NCI-H510A (cell line): ENCODE measurements around the gene OR4D2.

Experiments
- DNase-seq: peaks from one replicate; lab custom pipeline; 2025; lab: John Stamatoyannopoulos, UW

OR4D2 gene

GRCh38 chr17:58174871-58175270 is 8.1 kb downstream of the OR4D2 start:
- no peak for DNase-seq

- no peak for DNase-seq
Measured at GRCh38 chr17:58176200-58176599, 9.4 kb downstream of the OR4D2 start.

DNA sequence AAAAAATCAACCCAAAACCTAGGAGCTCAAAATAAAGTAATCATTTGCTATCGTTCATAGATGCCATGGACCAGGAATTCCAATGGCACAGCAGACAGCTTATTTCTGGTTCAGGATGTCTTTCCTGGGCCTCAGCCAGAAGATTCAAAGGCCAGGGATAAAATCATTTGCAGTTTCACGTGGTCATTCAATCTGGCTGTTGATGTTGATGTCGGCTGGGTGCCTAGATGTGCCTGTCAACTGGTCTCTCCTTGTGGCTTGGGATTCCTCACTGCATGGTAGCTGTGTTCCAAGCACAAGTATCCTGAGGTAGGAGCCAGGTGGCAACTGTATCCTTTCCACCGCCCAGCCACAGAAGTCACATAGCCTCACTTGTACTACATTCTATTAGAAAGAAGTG is 15.0 kb downstream of the OR4D2 start:
- no peak for DNase-seq

DNA sequence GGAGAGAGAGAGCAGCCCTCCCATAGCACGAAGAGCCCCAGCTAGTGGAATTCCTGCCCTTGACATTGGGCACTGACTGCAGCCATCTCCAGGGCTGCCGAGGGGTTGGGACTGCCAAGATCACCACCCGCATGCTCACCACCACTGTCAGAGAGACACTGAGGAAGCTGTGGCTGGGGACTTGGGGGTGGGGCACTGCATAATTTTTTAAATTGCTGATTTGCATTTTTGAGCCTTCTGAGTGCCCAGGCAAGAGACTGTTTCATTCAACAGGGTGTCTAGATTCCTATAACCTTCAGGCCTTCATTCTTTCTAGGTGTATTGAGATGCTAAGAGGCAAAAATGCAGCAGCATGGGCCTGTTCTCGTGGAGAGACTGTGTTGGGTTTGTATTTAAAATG is 16.7 kb downstream of the OR4D2 start:
- no peak for DNase-seq

DNA sequence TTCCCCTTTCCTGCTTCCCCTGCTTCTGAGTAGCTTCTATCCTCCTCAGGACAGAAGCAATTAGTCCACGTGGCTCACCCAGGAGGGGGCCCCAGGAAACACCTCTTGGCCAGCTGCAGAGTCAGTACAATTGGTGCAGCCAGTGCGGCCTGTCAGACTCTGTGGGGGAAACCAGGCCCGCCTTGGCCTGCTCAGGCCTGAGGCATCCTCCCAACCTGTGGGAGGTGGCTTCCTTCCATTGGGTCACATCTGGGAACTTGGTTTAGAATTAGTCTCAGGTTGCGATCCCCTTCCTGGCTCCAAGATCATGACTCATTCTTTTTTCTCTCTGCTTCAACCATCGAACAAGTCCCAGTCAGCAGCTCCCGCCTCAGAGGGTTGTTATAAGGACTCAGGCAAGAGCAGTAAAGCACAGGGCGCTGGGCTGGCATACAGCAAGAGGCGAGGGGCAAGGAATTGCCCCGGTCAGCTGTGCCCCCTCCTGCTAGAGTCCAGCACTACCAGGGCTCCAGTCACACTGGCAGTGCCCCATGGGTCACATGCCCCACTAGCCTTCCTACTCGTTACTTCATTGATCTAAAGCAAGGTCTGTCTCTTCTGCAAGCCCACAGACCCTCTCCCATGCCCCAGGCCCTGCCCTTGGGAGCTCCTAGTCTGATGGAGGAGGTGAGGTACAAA is 17.7 kb downstream of the OR4D2 start:
- DNase-seq: peak; percentile 27

DNA sequence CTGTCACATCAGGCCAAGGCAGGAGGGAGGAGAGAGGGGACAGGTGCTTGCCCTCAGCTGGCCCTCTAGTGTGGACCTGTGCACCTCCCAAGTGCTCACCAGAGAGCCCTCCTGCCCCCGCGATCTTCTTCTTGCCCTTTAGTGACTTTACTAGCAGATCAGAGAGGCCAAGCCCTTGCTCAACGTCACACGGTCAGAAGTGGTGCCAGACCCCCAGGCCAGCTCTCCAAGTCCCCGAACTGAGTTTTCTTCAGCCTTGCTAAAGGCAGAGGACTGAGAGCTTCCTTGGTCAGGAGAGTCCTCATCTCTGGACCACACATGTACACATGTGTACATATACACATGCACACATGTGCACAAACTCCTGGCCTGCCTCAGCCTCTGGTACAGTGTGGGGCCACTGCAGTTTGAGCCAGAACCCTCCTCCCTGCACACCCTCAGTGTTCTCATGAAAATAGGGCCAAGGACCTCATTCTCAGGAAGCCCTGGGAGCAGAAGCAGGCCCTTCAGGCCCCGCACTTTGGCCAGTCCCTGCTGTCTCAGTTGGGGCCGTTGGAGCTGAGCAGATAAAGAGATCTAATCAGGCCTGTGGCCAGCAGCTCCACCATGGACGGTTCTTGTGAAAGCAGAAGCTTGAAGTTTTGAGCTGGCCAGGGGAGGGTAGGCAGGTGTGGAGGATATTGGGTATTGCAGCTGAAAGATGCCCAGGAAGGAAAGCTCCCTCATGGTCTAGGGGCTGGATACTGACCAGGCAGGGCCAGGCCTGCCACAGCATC is 18.4 kb downstream of the OR4D2 start:
- DNase-seq: no peak

GRCh38 chr17:58186591-58186990 is 19.8 kb downstream of the OR4D2 start:
- DNase-seq: no peak

DNA sequence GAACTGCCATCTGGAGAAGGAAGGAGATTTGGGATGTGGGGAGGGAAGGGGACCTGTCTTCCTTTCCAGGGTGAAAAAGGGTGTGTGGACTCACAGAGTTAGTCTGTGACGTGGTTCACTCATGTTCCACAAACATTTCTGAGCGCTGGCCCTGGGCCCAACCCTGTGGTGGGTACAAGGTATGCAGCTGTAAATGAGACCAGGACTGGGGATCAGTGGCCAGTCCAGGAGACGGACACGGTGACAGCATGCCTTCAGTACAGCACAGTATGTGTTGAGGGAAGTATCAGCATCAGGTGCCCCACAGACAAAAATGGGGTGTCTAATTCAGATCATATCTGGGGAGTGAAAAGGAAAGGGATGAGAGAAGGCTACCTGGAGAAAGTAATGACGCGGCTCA is 20.3 kb downstream of the OR4D2 start:
- DNase-seq: no peak

- no peak for DNase-seq
Measured at GRCh38 chr17:58187675-58188074, 20.9 kb downstream of the OR4D2 start.

GRCh38 chr17:58189436-58190146 is 22.8 kb downstream of the OR4D2 start:
- DNase-seq: no peak

DNA sequence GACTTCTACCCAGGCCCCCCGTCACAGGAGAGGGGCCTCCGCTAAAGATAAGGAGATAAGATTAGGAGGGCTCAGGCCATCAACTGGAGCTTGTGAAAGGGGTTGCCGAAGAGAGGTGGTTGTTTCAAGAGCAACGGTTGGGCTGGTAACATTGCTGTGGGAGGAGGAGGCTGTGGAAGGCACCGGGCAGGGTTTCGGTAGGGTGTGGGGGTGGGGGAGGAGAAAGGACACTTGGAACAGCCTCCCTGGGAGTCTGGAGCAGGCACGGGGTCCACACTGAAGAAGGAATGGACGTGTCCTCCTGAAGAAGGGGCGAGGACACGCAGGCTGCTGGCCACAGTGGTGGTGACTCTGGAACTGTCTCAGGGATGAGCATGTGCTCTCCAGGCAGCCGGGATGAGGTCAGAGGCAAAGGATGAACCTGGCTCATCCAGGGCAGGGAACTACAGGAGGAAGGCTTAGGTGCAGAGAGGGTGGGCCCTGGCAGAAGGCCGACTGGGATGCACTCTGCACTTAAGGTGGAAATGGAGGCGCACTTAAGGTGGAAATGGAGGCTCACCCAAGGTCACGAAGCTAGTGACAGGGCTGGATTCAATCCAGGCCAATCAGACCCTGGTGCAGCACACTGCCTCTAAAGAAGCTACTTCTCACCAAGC is 24.6 kb downstream of the OR4D2 start:
- no peak for DNase-seq

DNA sequence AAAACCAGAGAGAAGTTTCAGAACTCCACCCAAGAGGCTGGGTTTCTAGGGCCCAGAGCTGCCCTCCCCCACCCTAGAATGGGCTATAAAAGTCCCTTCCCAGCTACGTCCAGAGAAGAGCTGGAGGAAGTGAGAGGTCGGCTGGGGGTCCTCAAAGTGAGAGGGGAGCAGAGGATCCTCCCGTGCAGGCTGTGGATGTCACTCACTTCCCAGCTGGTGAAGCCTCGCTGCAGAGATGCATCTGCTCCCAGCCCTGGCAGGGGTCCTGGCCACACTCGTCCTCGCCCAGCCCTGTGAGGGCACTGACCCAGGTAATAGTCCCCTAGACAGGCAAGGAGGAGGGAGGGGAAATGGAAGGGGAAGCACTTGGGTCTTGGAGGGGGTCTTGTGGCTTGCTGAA is 25.8 kb downstream of the OR4D2 start, which contains the start of gene EPX:
EPX (plus strand) TSS at position 115 of the 400 bp plus-strand sequence; CDS start at position 236, 121 bp downstream.
- no peak for DNase-seq

GRCh38 chr17:58193641-58194255 is 27.0 kb downstream of the OR4D2 start:
- no peak for DNase-seq

- DNase-seq: no peak
Measured at GRCh38 chr17:58195518-58196123, 28.8 kb downstream of the OR4D2 start.

- DNase-seq: no peak
Measured at GRCh38 chr17:58196610-58197009, 29.8 kb downstream of the OR4D2 start.

DNA sequence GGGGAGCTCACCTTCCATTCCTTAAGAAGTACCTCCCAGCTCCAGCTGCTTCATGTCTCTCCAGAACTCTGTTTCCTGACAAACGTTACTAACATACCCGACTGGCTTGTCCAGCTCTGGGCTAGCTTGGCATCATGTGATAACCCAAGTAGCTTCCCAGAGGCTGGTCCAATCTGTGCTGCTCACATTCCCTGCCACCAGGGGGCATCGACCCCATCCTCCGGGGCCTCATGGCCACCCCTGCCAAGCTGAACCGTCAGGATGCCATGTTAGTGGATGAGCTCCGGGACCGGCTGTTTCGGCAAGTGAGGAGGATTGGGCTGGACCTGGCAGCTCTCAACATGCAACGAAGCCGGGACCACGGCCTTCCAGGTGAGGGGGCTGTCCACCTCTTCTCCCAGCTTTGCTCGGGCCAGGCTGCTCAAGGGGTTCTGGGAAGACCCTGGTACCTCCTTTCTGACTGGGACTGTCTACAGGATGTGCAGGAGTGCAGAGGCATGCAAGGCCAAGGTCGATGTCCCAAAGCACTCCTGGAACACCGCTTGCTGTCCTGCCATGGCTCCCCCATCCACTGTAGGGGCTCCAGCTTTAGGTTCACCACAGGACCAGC is 33.3 kb downstream of the OR4D2 start:
- peak; percentile 55 for DNase-seq

GRCh38 chr17:58202859-58203258 is 36.1 kb downstream of the OR4D2 start:
- no peak for DNase-seq

- no peak for DNase-seq
Measured at GRCh38 chr17:58204796-58205195, 38.0 kb downstream of the OR4D2 start.

- DNase-seq: no peak
Measured at GRCh38 chr17:58205936-58206335, 39.2 kb downstream of the OR4D2 start.

DNA sequence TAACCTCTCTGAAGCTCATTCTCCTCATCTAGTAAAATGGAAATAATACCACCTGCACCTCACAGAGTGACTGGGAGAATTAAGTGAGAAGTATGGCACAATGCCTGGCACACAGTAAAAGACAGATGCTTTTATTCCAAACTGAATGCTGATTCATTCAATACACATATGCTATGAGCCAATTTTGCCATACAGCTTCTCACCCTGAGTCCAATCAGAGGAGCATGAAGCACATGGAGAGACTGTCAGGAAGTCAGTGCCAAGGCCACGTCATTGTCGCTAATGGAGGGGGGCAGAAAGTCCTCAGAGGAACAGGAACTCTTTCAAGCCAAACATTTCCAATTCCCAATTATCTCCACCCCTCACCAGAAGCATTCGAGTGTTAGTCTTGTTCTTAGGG is 40.7 kb downstream of the OR4D2 start:
- no peak for DNase-seq

- DNase-seq: no peak
Measured at GRCh38 chr17:58208344-58208743, 41.6 kb downstream of the OR4D2 start.
